GM19328 (cell line): ENCODE data around the gene FITM1.
A peak's percentile ranks its signal among the peaks of the same experiment; 100 is the strongest.

Experiments used
- ATAC-seq: cut with Tn5 transposase; IDR thresholded peaks from one replicate; pipeline ENCODE4 v1.9.1; 2021; ENCODE audit warnings: mild to moderate bottlenecking, moderate library complexity; ENCODE audit not compliant: unreplicated experiment

FITM1 gene

GRCh38 chr14:24138396-24139271, 8.2 kb downstream of the FITM1 start:
- ATAC-seq: no peak

- ATAC-seq: no peak
These were observed 8.9 kb downstream of the FITM1 start for GRCh38 chr14:24139272-24139934.

- ATAC-seq: peak; percentile 90
These were observed 10.8 kb downstream of the FITM1 start, which contains the start of gene EMC9 for GRCh38 chr14:24141097-24141880. Gene EMC9, minus strand, starts transcription at chr14:24141591. Its CDS starts 287 bp downstream, at chr14:24141304.

- ATAC-seq: no peak
These were observed 13.1 kb downstream of the FITM1 start for GRCh38 chr14:24143511-24143910.

GRCh38 chr14:24144451-24144850, 14.0 kb downstream of the FITM1 start:
- no peak for ATAC-seq

GRCh38 chr14:24145219-24145618, 14.8 kb downstream of the FITM1 start:
- ATAC-seq: no peak

GRCh38 chr14:24145690-24146452, 15.4 kb downstream of the FITM1 start:
- ATAC-seq: no peak

- peak; percentile 57 for ATAC-seq
These were observed 16.1 kb downstream of the FITM1 start, which contains the start of gene PSME2 for GRCh38 chr14:24146453-24146977. Gene PSME2, minus strand, starts transcription at chr14:24146610. Its CDS starts 29 bp downstream, at chr14:24146581.

GRCh38 chr14:24146978-24147760, 16.7 kb downstream of the FITM1 start, which contains the start of gene RNF31:
Gene RNF31, plus strand, starts transcription at chr14:24147498. Its CDS starts 201 bp downstream, at chr14:24147699.
- peak; percentile 81 for ATAC-seq

GRCh38 chr14:24147761-24148428, 17.4 kb downstream of the FITM1 start:
- no peak for ATAC-seq

GRCh38 chr14:24149302-24149969, 19.0 kb downstream of the FITM1 start:
- ATAC-seq: no peak

GRCh38 chr14:24150061-24150460, 19.6 kb downstream of the FITM1 start:
- no peak for ATAC-seq

- ATAC-seq: no peak
These were observed 20.1 kb downstream of the FITM1 start for GRCh38 chr14:24150567-24150966.

GRCh38 chr14:24150993-24151392, 20.5 kb downstream of the FITM1 start:
- ATAC-seq: no peak

- no peak for ATAC-seq
These were observed 21.1 kb downstream of the FITM1 start for GRCh38 chr14:24151404-24152080.

- no peak for ATAC-seq
These were observed 24.6 kb downstream of the FITM1 start for GRCh38 chr14:24155100-24155499.

GRCh38 chr14:24156840-24157239, 26.4 kb downstream of the FITM1 start:
- ATAC-seq: no peak

GRCh38 chr14:24157331-24157730, 26.9 kb downstream of the FITM1 start:
- no peak for ATAC-seq
